Cerebellar nuclear complex (tissue), 1 donor: ENCODE data around the gene SETX.

Experiments
- DNase-seq, 2 experiments: peaks; one replicate each; lab custom pipeline; 2025; lab: John Stamatoyannopoulos, UW

Gene SETX

DNA sequence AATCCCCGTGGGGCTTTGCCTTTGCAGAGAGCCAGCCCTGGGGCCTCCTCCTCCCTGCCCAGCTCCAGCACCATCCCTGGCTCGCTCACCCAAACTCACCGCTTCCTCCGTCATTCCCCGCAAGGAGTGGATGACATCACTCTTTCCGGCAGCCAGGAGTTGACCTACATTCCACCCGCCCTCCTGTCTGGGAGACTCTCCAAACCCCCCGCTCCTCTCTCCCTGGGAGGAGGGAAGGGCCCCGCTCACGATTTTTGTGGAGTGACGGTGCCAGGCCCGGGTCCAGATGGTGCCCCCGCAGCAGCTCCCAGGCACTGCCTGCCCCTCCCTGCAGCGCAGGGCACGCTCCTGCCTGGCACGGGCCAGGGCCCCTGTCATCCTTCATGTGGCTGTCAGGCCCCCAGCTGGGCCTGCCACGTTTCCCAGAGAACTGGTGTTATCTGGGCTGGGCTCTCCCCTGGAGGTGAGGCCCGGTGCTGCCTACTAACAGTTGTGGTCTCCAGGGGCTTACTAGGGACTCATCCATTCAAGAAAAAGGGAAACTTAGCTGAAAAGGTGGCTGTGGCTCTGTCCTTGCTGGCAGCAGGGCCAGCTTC lies 140.7 kb downstream of the SETX start:
- peak; percentile 84 to 89 for DNase-seq

- DNase-seq: no peak
Observed at GRCh38 chr9:132211570-132211969, 143.2 kb downstream of the SETX start.
